NCI-H2196 treated with DMSO at 0.1 percent for 48 hours (cell line): ENCODE data around the gene TLN1.

Experiments
- DNase-seq: peaks from one replicate; lab custom pipeline; 2025; ENCODE audit not compliant: unreplicated experiment; lab: John Stamatoyannopoulos, UW

The TLN1 gene

DNA sequence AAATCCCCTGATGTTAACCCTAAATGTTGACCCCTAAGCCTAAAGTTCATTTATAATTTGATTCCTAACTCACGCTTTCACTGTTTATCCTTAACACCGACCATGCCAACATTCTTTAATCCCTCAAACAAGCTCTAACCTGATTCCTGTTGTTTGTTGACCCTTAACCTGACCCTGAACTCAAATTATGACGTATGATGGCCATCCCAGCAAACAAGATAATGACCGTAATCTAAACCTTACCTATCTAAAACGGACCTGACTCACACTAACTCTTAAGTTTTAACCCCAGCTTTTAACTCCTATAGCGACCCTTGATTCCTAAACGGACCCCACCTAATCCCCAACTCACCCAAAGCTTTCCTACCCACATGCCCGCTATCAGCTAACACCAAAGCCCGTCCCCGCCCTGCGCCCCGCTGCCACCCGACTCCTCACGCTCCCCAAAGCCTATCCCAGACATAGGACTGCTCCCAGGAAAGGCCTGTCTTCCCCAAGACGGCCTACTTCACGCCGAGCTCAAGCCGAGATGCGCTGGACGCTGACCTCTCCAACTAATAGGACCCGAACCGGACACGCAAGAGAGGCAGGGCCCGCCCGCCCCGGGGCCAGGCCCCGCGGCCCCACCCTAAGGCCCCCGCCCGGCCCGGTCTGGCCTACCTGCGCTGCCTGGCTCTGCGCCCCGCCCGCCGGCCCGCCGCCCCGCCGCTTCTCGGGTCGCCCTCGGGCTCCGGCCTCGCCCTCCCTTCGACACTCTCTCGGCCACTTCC is 395 bp downstream of the TLN1 start:
- DNase-seq, result no peak

- no peak for DNase-seq
Observed at GRCh38 chr9:35730486-35730854, 1.5 kb downstream of the TLN1 start.

- DNase-seq, result peak; percentile 16
Observed at GRCh38 chr9:35729700-35730485, 2.1 kb downstream of the TLN1 start.

- DNase-seq, result no peak
Observed at GRCh38 chr9:35729101-35729500, 2.9 kb downstream of the TLN1 start.

GRCh38 chr9:35728041-35728971 is 3.7 kb downstream of the TLN1 start:
- DNase-seq, result no peak

- no peak for DNase-seq
Observed at GRCh38 chr9:35727676-35728040, 4.3 kb downstream of the TLN1 start.

DNA sequence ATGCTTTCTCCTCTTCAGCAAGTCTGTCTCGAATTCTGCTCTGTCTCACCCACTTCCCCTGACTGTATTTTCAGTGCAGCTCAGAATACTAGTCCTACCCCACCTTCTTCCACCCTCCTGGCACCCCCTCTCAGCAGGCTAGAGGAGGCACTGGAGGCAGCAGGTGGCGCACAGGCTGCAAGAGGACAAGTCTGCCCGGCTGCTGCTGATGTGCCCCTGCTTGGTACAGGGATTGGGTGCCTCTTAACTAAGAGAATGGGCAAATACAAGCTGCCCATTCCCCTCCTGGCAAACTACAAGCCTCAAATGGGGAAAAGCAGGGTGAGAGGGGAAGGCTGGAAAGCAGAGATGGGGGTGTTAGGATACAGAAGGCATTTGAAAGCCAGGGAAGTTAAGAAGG is 5.1 kb downstream of the TLN1 start:
- peak; percentile 27 for DNase-seq

- no peak for DNase-seq
Observed at GRCh38 chr9:35725362-35725761, 6.6 kb downstream of the TLN1 start.

DNA sequence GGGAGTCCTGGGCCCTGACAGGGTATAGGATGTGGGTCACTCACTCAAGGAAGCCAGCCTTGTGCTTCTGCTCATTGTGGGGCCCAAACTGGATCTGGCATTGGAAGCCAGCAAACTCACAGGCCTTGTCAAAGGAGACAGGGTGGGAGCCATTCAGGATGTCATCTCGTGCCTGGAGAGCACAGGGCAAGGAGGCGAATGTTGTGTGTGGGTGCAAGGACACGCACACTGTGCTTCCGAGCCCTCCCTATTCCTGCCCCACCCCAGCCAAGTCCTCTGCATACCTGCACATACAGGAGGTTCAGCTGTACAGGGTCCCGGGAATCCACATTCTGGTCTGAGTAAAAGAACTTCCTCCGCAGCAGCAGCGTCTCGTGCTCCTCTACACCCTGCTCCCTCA is 8.1 kb downstream of the TLN1 start:
- no peak for DNase-seq

DNA sequence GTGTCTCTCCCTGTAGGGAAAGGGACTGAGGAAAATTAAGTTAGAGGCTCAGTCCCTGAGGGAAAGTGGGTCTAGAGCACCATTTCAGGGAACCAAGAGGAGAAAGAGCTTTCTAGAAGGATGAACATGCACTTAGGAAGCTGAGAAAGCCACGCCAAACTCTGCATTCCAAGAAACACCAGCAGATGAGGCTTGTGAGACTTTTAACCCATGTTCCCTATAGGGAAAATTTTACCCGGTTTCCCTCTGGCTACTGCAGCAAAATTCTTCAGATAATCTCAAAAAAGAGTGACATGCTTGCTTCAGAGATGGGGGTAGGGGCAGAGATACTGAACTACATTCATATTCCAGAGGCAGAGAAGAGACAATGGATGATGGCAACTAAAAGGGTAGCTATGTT is 8.6 kb downstream of the TLN1 start:
- DNase-seq, result no peak

DNA sequence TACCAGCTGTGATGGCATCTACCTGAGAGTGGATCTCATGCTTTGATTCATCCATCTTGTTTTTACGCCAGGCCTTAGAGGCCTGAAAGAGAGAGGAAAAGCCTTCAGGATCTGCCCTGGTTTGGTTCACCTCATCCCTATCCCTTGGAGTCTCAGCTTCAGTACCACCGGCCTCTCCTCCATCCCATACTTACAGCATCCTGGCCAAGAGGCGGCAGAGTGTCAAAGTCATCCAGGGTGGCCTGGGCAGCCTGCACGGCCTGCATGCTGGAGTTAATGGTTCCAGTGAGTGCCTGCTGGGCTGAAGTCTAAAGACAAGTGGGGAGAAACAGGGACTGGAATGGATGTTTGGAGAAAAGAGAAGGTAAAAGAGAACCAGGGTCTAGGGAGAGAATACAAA is 12.4 kb downstream of the TLN1 start:
- DNase-seq, result no peak

DNA sequence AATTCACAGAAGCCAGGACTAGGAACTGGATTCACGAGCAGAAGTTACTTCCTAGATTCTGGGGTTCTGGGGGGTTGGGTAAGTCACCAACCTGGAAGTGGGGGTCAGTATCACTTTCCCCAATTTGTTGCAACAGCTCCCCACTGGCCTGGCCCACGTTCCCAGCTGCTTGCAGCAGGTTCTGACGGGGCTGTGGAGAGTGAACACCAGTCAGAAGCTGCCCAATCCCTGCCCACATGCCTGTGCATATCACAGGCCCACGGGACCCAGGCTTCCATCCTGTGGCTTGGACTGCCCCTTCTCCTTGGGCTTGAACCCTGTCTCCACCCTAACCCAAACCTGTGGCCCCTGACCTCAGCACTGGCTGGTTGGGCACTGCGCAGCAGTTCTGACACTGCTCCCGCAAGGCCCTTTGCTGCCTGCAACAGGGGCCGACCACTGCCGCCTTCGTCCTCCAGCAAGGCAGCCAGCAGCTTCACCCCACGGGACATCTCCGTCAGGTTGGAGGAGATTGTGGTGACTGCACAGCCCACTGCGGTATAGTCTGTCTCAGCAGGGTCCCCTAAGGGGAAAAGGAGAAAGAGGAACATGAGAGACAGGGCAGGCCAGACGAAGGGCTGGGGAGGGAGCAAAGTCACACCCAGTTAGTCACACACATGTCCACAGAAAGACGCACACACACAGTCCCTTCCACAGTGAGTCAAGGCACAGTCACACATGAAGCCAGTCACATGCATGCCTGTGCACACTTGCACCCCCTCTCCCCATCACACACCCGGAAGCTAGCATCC is 13.1 kb downstream of the TLN1 start:
- no peak for DNase-seq

- no peak for DNase-seq
Observed at GRCh38 chr9:35717132-35717870, 14.7 kb downstream of the TLN1 start.

DNA sequence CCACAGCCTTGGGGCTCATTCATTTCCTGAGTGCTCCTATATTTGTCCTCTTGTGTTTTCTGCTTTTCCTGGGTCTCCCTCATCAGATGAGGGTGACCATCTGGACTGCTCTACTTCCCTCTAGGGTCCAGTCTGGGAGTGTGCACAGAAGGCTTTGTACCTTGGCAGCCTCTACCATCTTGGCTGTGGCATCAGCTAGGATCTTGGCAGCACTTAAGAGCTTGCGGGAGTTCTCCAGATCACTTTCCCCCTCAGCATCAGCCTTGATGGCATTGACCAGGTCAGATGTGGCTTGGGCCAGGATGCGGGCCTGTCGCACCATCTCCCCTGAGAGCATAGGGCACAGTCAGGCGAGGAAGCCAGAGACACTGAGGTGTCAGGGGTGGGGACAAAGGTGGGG is 15.8 kb downstream of the TLN1 start:
- DNase-seq, result no peak

DNA sequence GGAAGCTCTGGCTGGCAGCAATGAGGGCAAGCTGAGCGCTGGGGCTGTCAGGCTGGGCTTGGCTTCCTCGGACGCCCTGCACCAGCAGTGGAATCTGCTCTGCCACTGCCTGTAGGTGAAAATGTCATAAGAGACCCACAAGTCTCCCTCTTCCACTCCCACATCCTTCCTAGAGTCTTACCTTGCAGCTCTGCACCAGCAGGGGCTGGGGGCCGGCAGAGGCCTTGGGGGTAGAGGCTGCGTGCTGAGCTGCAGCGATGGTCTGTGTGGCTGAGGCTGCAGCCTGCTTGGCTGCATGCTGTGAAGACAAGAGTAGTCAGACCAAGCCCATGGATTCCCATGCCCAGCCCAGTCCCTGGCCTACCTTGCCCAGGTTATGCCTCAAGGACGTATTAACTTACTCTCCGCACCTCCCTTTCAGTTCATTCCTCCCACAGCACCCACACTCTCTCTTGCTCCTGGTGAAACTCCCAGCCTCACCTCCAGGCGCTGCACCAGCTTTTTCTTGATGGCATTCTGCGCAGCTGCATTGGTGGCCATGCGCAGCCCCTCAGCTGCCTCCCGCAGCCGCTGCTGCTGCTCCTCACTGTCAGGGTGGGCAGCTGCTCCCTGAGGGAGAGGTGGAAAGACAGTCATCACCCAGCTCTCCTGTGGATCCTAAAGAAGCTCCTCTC is 17.3 kb downstream of the TLN1 start:
- DNase-seq, result no peak

- DNase-seq, result no peak
Observed at GRCh38 chr9:35714123-35714522, 17.9 kb downstream of the TLN1 start.

DNA sequence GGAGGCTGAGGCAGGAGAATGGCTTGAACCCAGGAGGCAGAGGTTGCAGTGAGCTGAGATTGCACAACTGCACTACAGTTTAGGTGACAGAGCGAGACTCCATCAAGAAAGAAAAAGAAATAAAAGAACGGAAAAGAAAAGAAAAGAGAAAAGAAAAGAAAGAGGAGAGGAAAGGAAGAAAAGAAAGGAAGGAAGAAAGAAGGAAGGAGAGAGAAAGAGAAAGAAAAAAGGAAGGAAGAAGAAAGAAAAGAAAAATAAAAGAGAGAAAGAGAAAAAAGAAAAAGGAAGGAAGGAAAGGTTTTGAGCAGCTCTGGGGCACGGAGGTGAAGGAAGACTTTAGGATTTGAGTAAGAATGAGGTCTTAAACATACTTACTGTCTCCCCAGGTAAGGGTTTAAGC is 18.4 kb downstream of the TLN1 start:
- DNase-seq, result no peak

GRCh38 chr9:35712762-35713400 is 19.1 kb downstream of the TLN1 start:
- DNase-seq, result no peak
